ENCODE measurements around the gene FLII. TPM values are rescaled to one million over a fixed set of nuclear protein-coding genes. Genes with fewer than 3 reads are reported as not detected.

The FLII gene
- total RNA-seq, 1 experiment from 2014 or later: 298 TPM

GRCh38 chr17:18224387-18225120 is 34.0 kb downstream of the FLII start:
- no peak overlapping the region for H2BK120ac ChIP-seq (ENCODE audit: low read depth, low read length, poor library complexity, severe bottlenecking)

More at GRCh38 chr17:18224387-18225120, 34.0 kb downstream of the FLII start:
- H3K9me3 ChIP-seq (ENCODE audit: control insufficient read depth, low read depth, low read length): no peaks in the 10 kb centered on the region
- TF ChIP-seq, protein P1, sequence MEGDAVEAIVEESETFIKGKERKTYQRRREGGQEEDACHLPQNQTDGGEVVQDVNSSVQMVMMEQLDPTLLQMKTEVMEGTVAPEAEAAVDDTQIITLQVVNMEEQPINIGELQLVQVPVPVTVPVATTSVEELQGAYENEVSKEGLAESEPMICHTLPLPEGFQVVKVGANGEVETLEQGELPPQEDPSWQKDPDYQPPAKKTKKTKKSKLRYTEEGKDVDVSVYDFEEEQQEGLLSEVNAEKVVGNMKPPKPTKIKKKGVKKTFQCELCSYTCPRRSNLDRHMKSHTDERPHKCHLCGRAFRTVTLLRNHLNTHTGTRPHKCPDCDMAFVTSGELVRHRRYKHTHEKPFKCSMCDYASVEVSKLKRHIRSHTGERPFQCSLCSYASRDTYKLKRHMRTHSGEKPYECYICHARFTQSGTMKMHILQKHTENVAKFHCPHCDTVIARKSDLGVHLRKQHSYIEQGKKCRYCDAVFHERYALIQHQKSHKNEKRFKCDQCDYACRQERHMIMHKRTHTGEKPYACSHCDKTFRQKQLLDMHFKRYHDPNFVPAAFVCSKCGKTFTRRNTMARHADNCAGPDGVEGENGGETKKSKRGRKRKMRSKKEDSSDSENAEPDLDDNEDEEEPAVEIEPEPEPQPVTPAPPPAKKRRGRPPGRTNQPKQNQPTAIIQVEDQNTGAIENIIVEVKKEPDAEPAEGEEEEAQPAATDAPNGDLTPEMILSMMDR (conservative IDR thresholded peaks at IDR 0.05): no peak
- H3K56ac ChIP-seq (ENCODE audit: insufficient read length, low read depth, low read length): no peak overlapping the region
- H3K23me2 ChIP-seq (ENCODE audit: insufficient read length, low read depth, low read length, poor library complexity, severe bottlenecking): peaks cover 11% of the 10 kb centered on the region
- H2BK15ac ChIP-seq (ENCODE audit: low read depth, low read length): no peak overlapping the region
- no peak overlapping the region for H4K91ac ChIP-seq (ENCODE audit: insufficient read length, low read depth, low read length)
- peak overlapping the region; percentile 94 for H3K14ac ChIP-seq (ENCODE audit: insufficient read depth, low read length)
- H4K5ac ChIP-seq (ENCODE audit: insufficient read length, low read depth, low read length): no peak overlapping the region
- no peaks in the 10 kb centered on the region for H4K20me1 ChIP-seq (ENCODE audit: control insufficient read depth, insufficient read depth, insufficient read length)
- no peak overlapping the region for H2AFZ ChIP-seq (ENCODE audit: low read length)
- H3K9ac ChIP-seq (ENCODE audit: extremely low read depth, insufficient read length, low read length): peak overlapping the region; percentile 56
- H3K4ac ChIP-seq (ENCODE audit: low read depth, low read length): no peak overlapping the region; the same call in 1 of the 2 replicates
- no peak overlapping the region for H4K8ac ChIP-seq (replicated peaks; ENCODE audit: insufficient read length, low read depth, low read length)
- peak overlapping the region; percentile 88 for H3K18ac ChIP-seq (ENCODE audit: insufficient read length, low read depth, low read length)
- Mint-ChIP-seq H3K36me3 (ENCODE audit: insufficient read depth in 1 of 3, low read depth in 3 of 3) (peaks cover 2 to 5% (median 4%) of the 10 kb centered on the region in 3 experiments; a peak in 3 of 7 replicates), H3K9me3 (no peaks in the 10 kb centered on the region; a peak in 1 of 5 replicates), H3K4me1 (peaks cover 22 to 28% of the 10 kb centered on the region in 2 experiments), H3K27ac (peak overlapping the region; percentile 100), H3K4me3 (peak overlapping the region; percentile 78 to 96), H3K27me3 (ENCODE audit: low read depth) (no peaks in the 10 kb centered on the region)
- H2BK12ac ChIP-seq (ENCODE audit: insufficient read length, low read depth, low read length): no peak overlapping the region
- H3K79me1 ChIP-seq (ENCODE audit: insufficient read depth, low read depth, low read length, poor library complexity, severe bottlenecking): peaks cover 9% of the 10 kb centered on the region
- no peak overlapping the region for H2BK20ac ChIP-seq (ENCODE audit: low read depth, low read length, poor library complexity, severe bottlenecking)
- no peak overlapping the region for H2BK5ac ChIP-seq (ENCODE audit: insufficient read length, low read length)
- peaks cover 21% of the 10 kb centered on the region; the same call in 1 of the 2 replicates for H3K79me2 ChIP-seq (ENCODE audit: insufficient read depth, low read length)
- peak overlapping the region; percentile 81 for H3K4me2 ChIP-seq (ENCODE audit: insufficient read depth, insufficient read length, low read length)
- H3T11ph ChIP-seq (ENCODE audit: low read length): peak overlapping the region; percentile 11
- no peak overlapping the region for H3K23ac ChIP-seq (ENCODE audit: insufficient read length, low read depth, low read length)
- H3K27ac ChIP-seq (ENCODE audit: insufficient read length, low read depth, low read length): peak overlapping the region; percentile 93
- no CpG with 5 or more reads among the region's 23 CpGs for WGBS (ENCODE audit: extremely low coverage, insufficient read length, low lambda C conversion rate)
- peak; percentile 98 for DNase-seq
- H3K27me3 ChIP-seq (ENCODE audit: insufficient read depth, low read length): no peaks in the 10 kb centered on the region
- H2AK5ac ChIP-seq (ENCODE audit: insufficient read length, low read length): no peak overlapping the region
- peaks cover 3% of the 10 kb centered on the region; the same call in 1 of the 2 replicates for H3K4me1 ChIP-seq (ENCODE audit: insufficient read depth, low read length)
